OCI-LY7 (cell line): Measurements from ENCODE around the gene CDCP1. TPM values are rescaled to one million over a fixed set of nuclear protein-coding genes. Genes with fewer than 3 reads are reported as not detected.

Experiments used
- BruUV-seq: library from RNA; stranded (reverse); fragments of 400-500 nt; replicated peaks from 2 replicates; lab custom pipeline; 2021; lab: Mats Ljungman, UMichigan
- CTCF ChIA-PET: fragments of 300-600 bp; sonication (Branson Sonifier 250); formaldehyde crosslinking; loops from one replicate; lab custom pipeline; 2022; ENCODE audit warnings: antibody characterized with exemption; ENCODE audit not compliant: unreplicated experiment; lab: Charles Lee
- POLR2A ChIA-PET: fragments of 300-600 bp; sonication (Branson Sonifier 250); formaldehyde crosslinking; loops from one replicate; lab custom pipeline; 2022; ENCODE audit warnings: antibody characterized with exemption; lab: Charles Lee
- DNase-seq: peaks from one replicate; pipeline ENCODE4 v3.0.0-alpha.2; 2015; ENCODE audit warnings: low spot score
- H2AFZ ChIP-seq: fragments of 200-600 bp; sonication (generic), shearing (Covaris generic); 2 replicates; pipeline ENCODE4 v1.6.1; 2014; ENCODE audit warnings: mild to moderate bottlenecking, antibody characterized with exemption, low read length, moderate library complexity
- H3K27ac ChIP-seq: fragments of 200-600 bp; sonication (generic); 2 replicates; pipeline ENCODE4 v1.5.1; 2014; ENCODE audit warnings: mixed run types, low read depth, mild to moderate bottlenecking, moderate library complexity, low read length, inconsistent platforms; ENCODE audit not compliant: poor library complexity, severe bottlenecking
- H3K36me3 ChIP-seq: fragments of 200-600 bp; sonication (generic); 2 replicates; pipeline ENCODE4 v1.6.1; 2014; ENCODE audit warnings: mild to moderate bottlenecking, antibody characterized with exemption, low read length, moderate library complexity, mixed read lengths; ENCODE audit not compliant: insufficient read depth
- H3K4me1 ChIP-seq: fragments of 200-600 bp; sonication (generic); 2 replicates; pipeline ENCODE4 v1.5.1; 2014; ENCODE audit warnings: mild to moderate bottlenecking, low read length; ENCODE audit not compliant: insufficient read depth, poor library complexity, severe bottlenecking
- H3K4me2 ChIP-seq: fragments of 200-600 bp; sonication (generic); 2 replicates; pipeline ENCODE4 v1.6.1; 2014; ENCODE audit warnings: mild to moderate bottlenecking, low read length
- H3K4me3 ChIP-seq: fragments of 200-600 bp; sonication (generic); 2 replicates; pipeline ENCODE4 v1.5.1; 2014; ENCODE audit warnings: mild to moderate bottlenecking, low read depth, low read length; ENCODE audit not compliant: poor library complexity, severe bottlenecking
- H3K79me2 ChIP-seq: fragments of 200-600 bp; sonication (generic); 2 replicates; pipeline ENCODE4 v1.6.1; 2016; ENCODE audit warnings: low read depth, mild to moderate bottlenecking, low read length, moderate library complexity, mixed read lengths; ENCODE audit not compliant: insufficient read depth
- H3K9me2 ChIP-seq: fragments of 200-600 bp; sonication (generic); 2 replicates; pipeline ENCODE4 v1.6.1; 2016; ENCODE audit warnings: mild to moderate bottlenecking, low read length, mixed read lengths; ENCODE audit not compliant: insufficient read depth
- H3K9me3 ChIP-seq: fragments of 200-600 bp; sonication (generic); 2 replicates; pipeline ENCODE4 v1.6.1; 2014; ENCODE audit warnings: mild to moderate bottlenecking, mixed run types, low read length, mixed read lengths
- H4K20me1 ChIP-seq: fragments of 200-600 bp; sonication (generic); 2 replicates; pipeline ENCODE4 v1.6.1; 2014; ENCODE audit warnings: mild to moderate bottlenecking, antibody characterized with exemption, low read length, moderate library complexity, mixed read lengths; ENCODE audit not compliant: insufficient read depth
- CTCF ChIP-seq: fragments of 200-600 bp; sonication (generic); conservative IDR thresholded peaks from 2 replicates; pipeline ENCODE4 v1.5.1; 2014; ENCODE audit warnings: mild to moderate bottlenecking, antibody characterized with exemption, low read length, moderate library complexity, mixed read lengths
- EZH2phosphoT487 ChIP-seq: fragments of 200-600 bp; sonication (generic); IDR thresholded peaks from 2 replicates; pipeline ENCODE4 v1.6.1; 2018; ENCODE audit warnings: low read depth, borderline replicate concordance, mild to moderate bottlenecking, mixed run types, antibody characterized with exemption, low read length, moderate library complexity, mixed read lengths
- intact Hi-C: fragments of 100-400 bp; cut with micrococcal nuclease; formaldehyde crosslinking; loops from one replicate; pipeline ENCODE4 v1.10.0; 2022; ENCODE audit not compliant: unreplicated experiment
- total RNA-seq, 2 experiments: library from RNA; depleted of rRNA in 1 of 2; stranded (reverse); fragments of >200 nt in 1 of 2; shearing (Covaris generic) in 1 of 2; gene quantifications; 2 replicates each; pipeline ENCODE4 v1.2.3, GENCODE V29; 2014 to 2022

The CDCP1 gene
- total RNA-seq, 2 experiments from 2014 or later: not detected

GRCh38 chr3:45084820-45085816 lies 61.1 kb downstream of the CDCP1 start:
- TF ChIP-seq CTCF (no peak), EZH2phosphoT487 (no peak)
- H3K9me3 ChIP-seq: no peaks in the 10 kb centered on the region
- H3K36me3 ChIP-seq: no peaks in the 10 kb centered on the region
- BruUV-seq: no TSS peak
- no peak overlapping the region for H2AFZ ChIP-seq
- ChIA-PET CTCF (no interaction called here), POLR2A (interaction anchor here (0.6 to 0.7 kb wide), 2 partner anchors 50 to 94 kb away, joined by 3 to 4 read pairs; no protein-coding TSS in a partner anchor)
- H3K79me2 ChIP-seq: no peaks in the 10 kb centered on the region
- no peaks in the 10 kb centered on the region for H4K20me1 ChIP-seq
- no peak for DNase-seq
- no peak overlapping the region for H3K4me2 ChIP-seq
- no peaks in the 10 kb centered on the region for H3K4me1 ChIP-seq
- intact Hi-C loops: no loop called here
- no peak overlapping the region for H3K4me3 ChIP-seq
- no peak overlapping the region for H3K27ac ChIP-seq
- no peaks in the 10 kb centered on the region for H3K9me2 ChIP-seq

GRCh38 chr3:45084361-45084760 lies 61.8 kb downstream of the CDCP1 start:
- H3K36me3 ChIP-seq: no peaks in the 10 kb centered on the region
- no peak overlapping the region for H3K4me3 ChIP-seq
- H2AFZ ChIP-seq: no peak overlapping the region
- no peak for DNase-seq
- POLR2A ChIA-PET: interaction anchor here (0.7 kb wide), 1 partner anchor 95 kb away, joined by 3 read pairs; no protein-coding TSS in a partner anchor
- H4K20me1 ChIP-seq: no peaks in the 10 kb centered on the region
- H3K4me2 ChIP-seq: no peak overlapping the region
- CTCF ChIA-PET: no interaction called here
- H3K9me2 ChIP-seq: no peaks in the 10 kb centered on the region
- H3K27ac ChIP-seq: no peak overlapping the region
- intact Hi-C loops: no loop called here
- no TSS peak for BruUV-seq
- TF ChIP-seq CTCF (no peak), EZH2phosphoT487 (no peak)
- no peaks in the 10 kb centered on the region for H3K4me1 ChIP-seq
- no peaks in the 10 kb centered on the region for H3K79me2 ChIP-seq
- H3K9me3 ChIP-seq: no peaks in the 10 kb centered on the region

GRCh38 chr3:45083023-45083422 lies 63.2 kb downstream of the CDCP1 start:
- ChIA-PET POLR2A (no interaction called here), CTCF (no interaction called here)
- intact Hi-C loops: no loop called here
- Histone ChIP-seq H3K9me2 (no peaks in the 10 kb centered on the region), H4K20me1 (no peaks in the 10 kb centered on the region), H3K4me3 (no peak overlapping the region), H2AFZ (no peak overlapping the region), H3K4me1 (no peaks in the 10 kb centered on the region), H3K36me3 (no peaks in the 10 kb centered on the region), H3K4me2 (no peak overlapping the region), H3K9me3 (no peaks in the 10 kb centered on the region), H3K27ac (no peak overlapping the region), H3K79me2 (no peaks in the 10 kb centered on the region)
- BruUV-seq: no TSS peak
- TF ChIP-seq EZH2phosphoT487 (no peak), CTCF (no peak)
- DNase-seq: no peak
